Gastrocnemius medialis (tissue), 4 donors: Measurements from ENCODE around the gene PIK3R2.

Experiments used
- POLR2A ChIP-seq, 2 donors: fragments of 450-650 bp; IDR thresholded peaks; one replicate each; pipeline ENCODE4 v1.6.1; 2017; ENCODE audit warnings: antibody characterized with exemption in 2 of 2, mild to moderate bottlenecking in 2 of 2, moderate library complexity in 2 of 2
- TF ChIP-seq, protein P1 (sequence below), 5 experiments: fragments of 450-650 bp in 3 of 5; fragments of 200-600 bp in 2 of 5; sonication (generic) in 2 of 5; IDR thresholded peaks in 4 of 5; conservative IDR thresholded peaks in 1 of 5; 1 replicate in 4 of 5; 2 replicates in 1 of 5; pipeline ENCODE4 v1.5.1; 2016 to 2019; ENCODE audit warnings: antibody characterized with exemption in 5 of 5, mild to moderate bottlenecking in 3 of 5, moderate library complexity in 3 of 5

DNA sequence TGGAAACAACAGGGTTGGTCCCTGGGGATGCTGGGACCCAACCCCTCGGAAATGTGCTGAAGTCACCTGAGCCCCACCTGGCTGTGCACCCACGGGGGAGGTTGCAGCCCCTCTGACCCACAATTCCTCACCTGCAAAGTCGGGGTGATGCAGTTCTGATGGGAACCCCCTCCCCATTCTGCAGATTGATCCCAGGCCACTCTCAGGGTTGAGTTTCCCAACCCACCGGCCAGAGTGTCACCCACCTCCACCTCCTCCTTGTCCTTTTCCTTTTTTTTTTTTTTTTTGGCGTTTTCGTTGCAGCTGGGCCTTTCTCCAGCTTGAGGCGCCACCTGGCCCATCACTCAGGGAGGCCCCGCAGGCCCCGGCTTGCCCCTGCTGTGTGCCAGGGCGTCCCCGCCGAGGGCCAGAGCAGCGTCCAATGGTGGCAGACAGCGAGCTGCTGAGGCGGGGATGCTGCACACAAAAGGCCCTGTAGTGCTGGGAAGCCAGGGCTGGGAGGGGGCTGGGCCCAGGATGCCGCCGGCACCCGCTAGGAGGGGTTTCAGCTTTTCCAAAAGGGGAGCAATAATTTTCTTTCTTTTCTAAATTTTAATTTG lies 4.6 kb downstream of the PIK3R2 start:
- TF ChIP-seq, protein P1, sequence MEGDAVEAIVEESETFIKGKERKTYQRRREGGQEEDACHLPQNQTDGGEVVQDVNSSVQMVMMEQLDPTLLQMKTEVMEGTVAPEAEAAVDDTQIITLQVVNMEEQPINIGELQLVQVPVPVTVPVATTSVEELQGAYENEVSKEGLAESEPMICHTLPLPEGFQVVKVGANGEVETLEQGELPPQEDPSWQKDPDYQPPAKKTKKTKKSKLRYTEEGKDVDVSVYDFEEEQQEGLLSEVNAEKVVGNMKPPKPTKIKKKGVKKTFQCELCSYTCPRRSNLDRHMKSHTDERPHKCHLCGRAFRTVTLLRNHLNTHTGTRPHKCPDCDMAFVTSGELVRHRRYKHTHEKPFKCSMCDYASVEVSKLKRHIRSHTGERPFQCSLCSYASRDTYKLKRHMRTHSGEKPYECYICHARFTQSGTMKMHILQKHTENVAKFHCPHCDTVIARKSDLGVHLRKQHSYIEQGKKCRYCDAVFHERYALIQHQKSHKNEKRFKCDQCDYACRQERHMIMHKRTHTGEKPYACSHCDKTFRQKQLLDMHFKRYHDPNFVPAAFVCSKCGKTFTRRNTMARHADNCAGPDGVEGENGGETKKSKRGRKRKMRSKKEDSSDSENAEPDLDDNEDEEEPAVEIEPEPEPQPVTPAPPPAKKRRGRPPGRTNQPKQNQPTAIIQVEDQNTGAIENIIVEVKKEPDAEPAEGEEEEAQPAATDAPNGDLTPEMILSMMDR (IDR thresholded peaks at IDR 0.05 in 4 of 5, conservative IDR thresholded peaks at IDR 0.05 in 1 of 5): no peak
- no peak for TF ChIP-seq POLR2A (IDR thresholded peaks at IDR 0.05)
